ENCODE results near the gene SPAM1.

DNA sequence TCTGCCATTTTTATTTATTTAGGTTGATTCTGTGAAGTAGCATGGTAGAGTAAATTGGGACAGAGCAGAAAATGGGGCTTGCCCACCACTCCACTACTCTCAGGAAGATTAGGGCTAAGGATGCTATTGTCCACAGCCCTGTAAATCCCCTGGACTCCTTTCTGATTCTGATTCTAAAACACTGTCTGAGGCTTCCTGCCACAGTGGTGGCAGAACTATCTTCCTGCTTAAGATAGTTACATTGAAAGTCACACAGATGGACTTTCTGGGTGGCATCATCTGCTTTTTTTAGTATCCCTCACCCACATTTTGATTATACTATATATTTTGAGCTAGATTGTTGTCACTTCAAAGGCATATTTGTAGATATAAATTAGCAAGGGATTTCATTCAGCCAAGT is 50.0 kb downstream of the SPAM1 start:
- TF ChIP-seq CTCF (conservative IDR thresholded peaks at IDR 0.05) (no peak), ZFX (IDR thresholded peaks at IDR 0.05) (no peak)
